ENCODE results near the gene VDR. TPM values are rescaled to one million over a fixed set of nuclear protein-coding genes. Genes with fewer than 3 reads are reported as not detected.
A peak's percentile ranks its signal among the peaks of the same experiment; 100 is the strongest.

VDR gene
- total RNA-seq, 3 donors from 2014 or later = 1.6 to 41.7 (median 16.1) TPM

- no peaks in the 10 kb centered on the region for H3K27me3 ChIP-seq
- TF ChIP-seq CTCF (IDR thresholded peaks at IDR 0.05) (no peak), POLR2AphosphoS5 (IDR thresholded peaks at IDR 0.05) (no peak), POLR2A (IDR thresholded peaks at IDR 0.05) (no peak)
- no peaks in the 10 kb centered on the region for H3K9me3 ChIP-seq
- H3K4me1 ChIP-seq = no peaks in the 10 kb centered on the region
- intact Hi-C loops (cut with DNase I; ENCODE audit: low total_unique reads) = no loop called here
- DNase-seq (ENCODE audit: low spot score in 2 of 2) = no peak
- H3K36me3 ChIP-seq = no peaks in the 10 kb centered on the region
- no peak overlapping the region for H3K27ac ChIP-seq
- no peak overlapping the region for H3K4me3 ChIP-seq
Observed at GRCh38 chr12:47841910-47842309, 62.9 kb downstream of the VDR start.

GRCh38 chr12:47841501-47841900 lies 63.3 kb downstream of the VDR start:
- no peak for DNase-seq (ENCODE audit: low spot score in 2 of 2)
- H3K4me1 ChIP-seq = no peaks in the 10 kb centered on the region
- H3K27me3 ChIP-seq = no peaks in the 10 kb centered on the region
- TF ChIP-seq POLR2A (IDR thresholded peaks at IDR 0.05) = no peak
- TF ChIP-seq POLR2AphosphoS5 (IDR thresholded peaks at IDR 0.05) = no peak
- no peak for TF ChIP-seq CTCF (IDR thresholded peaks at IDR 0.05)
- H3K4me3 ChIP-seq = no peak overlapping the region
- H3K36me3 ChIP-seq = no peaks in the 10 kb centered on the region
- no peak overlapping the region for H3K27ac ChIP-seq
- no peaks in the 10 kb centered on the region for H3K9me3 ChIP-seq
- intact Hi-C loops (cut with DNase I; ENCODE audit: low total_unique reads) = no loop called here

- H3K36me3 ChIP-seq = no peaks in the 10 kb centered on the region
Observed at GRCh38 chr12:47840571-47840970, 64.2 kb downstream of the VDR start.

GRCh38 chr12:47839214-47839876 lies 65.4 kb downstream of the VDR start:
- Histone ChIP-seq H3K36me3 (no peaks in the 10 kb centered on the region), H3K27ac (no peak overlapping the region), H3K4me3 (no peak overlapping the region), H3K4me1 (peaks cover 0 to 9% of the 10 kb centered on the region in 2 donors), H3K9me3 (no peaks in the 10 kb centered on the region), H3K27me3 (no peaks in the 10 kb centered on the region)
- no peak for DNase-seq (ENCODE audit: low spot score in 2 of 2)
- intact Hi-C loops (cut with DNase I; ENCODE audit: low total_unique reads) = no loop called here
- TF ChIP-seq POLR2A (IDR thresholded peaks at IDR 0.05) = no peak
- no peak for TF ChIP-seq POLR2AphosphoS5 (IDR thresholded peaks at IDR 0.05)
- TF ChIP-seq CTCF (IDR thresholded peaks at IDR 0.05) = no peak

More at GRCh38 chr12:47840571-47840970, 64.2 kb downstream of the VDR start:
- Histone ChIP-seq H3K27ac (no peak overlapping the region), H3K9me3 (no peaks in the 10 kb centered on the region), H3K4me1 (peaks cover 0 to 7% of the 10 kb centered on the region in 2 donors), H3K4me3 (no peak overlapping the region), H3K27me3 (no peaks in the 10 kb centered on the region)
- no peak for DNase-seq (ENCODE audit: low spot score in 2 of 2)
- TF ChIP-seq POLR2AphosphoS5 (IDR thresholded peaks at IDR 0.05) (no peak), POLR2A (IDR thresholded peaks at IDR 0.05) (no peak), CTCF (IDR thresholded peaks at IDR 0.05) (no peak)
- intact Hi-C loops (cut with DNase I; ENCODE audit: low total_unique reads) = no loop called here

- Histone ChIP-seq H3K27me3 (no peaks in the 10 kb centered on the region), H3K27ac (no peak overlapping the region), H3K9me3 (no peaks in the 10 kb centered on the region), H3K4me1 (peaks cover 0 to 9% of the 10 kb centered on the region in 2 donors), H3K4me3 (no peak overlapping the region), H3K36me3 (no peaks in the 10 kb centered on the region)
- TF ChIP-seq POLR2A (IDR thresholded peaks at IDR 0.05) (no peak), CTCF (IDR thresholded peaks at IDR 0.05) (peak in 2 of 3 donors; percentile 27 to 35)
- no peak for DNase-seq (ENCODE audit: low spot score in 2 of 2)
- intact Hi-C loops (cut with DNase I; ENCODE audit: low total_unique reads) = no loop called here
Observed at GRCh38 chr12:47838286-47838931, 66.4 kb downstream of the VDR start.
